Spleen (tissue), 7 donors: ENCODE measurements around the gene MYADM.

ENCODE experiments used
- CTCF ChIP-seq, 11 experiments: fragments of 200-600 bp in 7 of 11; fragments of 450-650 bp in 4 of 11; sonication (generic) in 4 of 11; IDR thresholded peaks in 8 of 11; conservative IDR thresholded peaks in 3 of 11; 1 replicate in 7 of 11; 2 replicates in 4 of 11; pipeline versions ENCODE4 v1.4.0 to v1.8.0; 2016 to 2021; ENCODE audit warnings: antibody characterized with exemption in 11 of 11, inconsistent platforms in 4 of 11, mild to moderate bottlenecking in 1 of 11
- POLR2A ChIP-seq, 3 donors: fragments of 450-650 bp; IDR thresholded peaks; one replicate each; pipeline ENCODE4 v1.5.1; 2017; ENCODE audit warnings: antibody characterized with exemption in 3 of 3, mild to moderate bottlenecking in 1 of 3
- POLR2AphosphoS5 ChIP-seq, 3 donors: sonication (generic); formaldehyde crosslinking; IDR thresholded peaks; one replicate each; pipeline ENCODE4 v1.5.1; 2017; ENCODE audit warnings: antibody characterized with exemption in 3 of 3
- donor health status: DM: no; HTN: no; CAD: no; lungs with moderate emphysema.
- donor health status: DM: no; HTN: no; CAD: no.
- donor health status: DM: no; HTN: no; CAD: no.

DNA sequence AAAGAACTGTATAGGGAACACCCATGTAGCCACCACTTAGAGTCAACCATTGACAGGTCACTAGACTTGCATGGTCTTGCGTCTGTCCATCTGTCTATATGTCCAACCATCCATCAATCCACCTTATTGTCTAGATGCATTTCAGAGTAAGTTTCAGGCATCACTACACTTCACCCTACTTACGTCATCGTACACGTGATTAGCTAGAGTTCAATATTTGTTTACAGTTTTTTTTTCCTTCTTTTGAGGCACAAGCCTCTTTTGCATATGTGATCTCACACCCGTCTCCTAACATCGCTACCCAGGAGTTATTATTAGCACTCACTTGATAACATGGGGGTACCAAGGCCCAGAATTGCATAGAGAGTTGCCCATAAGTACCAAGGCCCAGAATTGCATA, 48.3 kb downstream of the MYADM start:
- no peak for TF ChIP-seq CTCF (IDR thresholded peaks at IDR 0.05 in 8 of 11, conservative IDR thresholded peaks at IDR 0.05 in 3 of 11)
- no peak for TF ChIP-seq POLR2A (IDR thresholded peaks at IDR 0.05)
- TF ChIP-seq POLR2AphosphoS5 (IDR thresholded peaks at IDR 0.05) = no peak
